Hippocampal formation (tissue), 2 donors: ENCODE results near the gene CCM2L.

ENCODE experiments used
- DNase-seq, 2 donors: peaks; one replicate each; lab custom pipeline; 2025; lab: John Stamatoyannopoulos, UW

Gene CCM2L

GRCh38 chr20:31992086-31992485, 18.2 kb upstream of the CCM2L start:
- DNase-seq: no peak

DNA sequence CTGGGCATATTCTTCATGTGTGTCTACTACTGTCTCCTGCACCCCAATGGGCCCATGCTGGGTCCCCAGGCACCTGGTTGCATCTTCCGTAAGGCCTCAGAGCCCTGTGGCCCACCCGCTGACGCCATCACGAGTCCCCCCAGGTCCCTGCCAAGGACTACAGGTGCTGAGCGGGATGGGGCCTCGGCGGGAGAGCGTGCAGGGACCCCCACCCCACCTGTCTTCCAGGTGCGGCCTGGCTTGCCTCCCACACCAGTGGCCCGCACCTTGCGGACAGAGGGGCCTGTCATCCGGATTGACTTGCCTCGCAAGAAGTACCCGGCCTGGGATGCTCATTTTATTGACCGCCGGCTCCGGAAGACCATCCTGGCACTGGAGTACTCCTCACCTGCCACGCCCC, 13.2 kb upstream of the CCM2L start:
- no peak for DNase-seq

DNA sequence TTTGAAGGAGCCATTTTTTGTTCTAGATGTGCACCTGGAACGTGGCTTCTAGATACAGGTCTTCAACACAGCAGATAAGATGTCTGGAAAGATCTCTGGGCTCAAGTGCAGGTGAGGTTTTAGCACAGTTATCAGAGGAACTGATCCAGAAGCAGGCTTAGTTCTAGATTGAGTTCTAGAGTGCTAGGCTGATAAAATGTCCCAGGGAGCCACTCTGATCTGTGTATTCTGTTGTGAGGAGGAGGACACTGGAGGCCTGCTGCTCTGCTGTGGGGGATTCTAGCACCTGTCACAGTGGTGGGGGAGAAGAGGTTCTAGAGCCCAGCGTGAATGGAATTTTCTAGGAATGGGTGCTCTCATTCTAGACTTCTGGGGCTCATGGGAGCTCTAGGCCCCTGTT, 12.0 kb upstream of the CCM2L start:
- DNase-seq: no peak

- DNase-seq: no peak
These were observed 6.9 kb upstream of the CCM2L start for GRCh38 chr20:32003325-32003724.

- no peak for DNase-seq
These were observed 5.3 kb upstream of the CCM2L start for GRCh38 chr20:32004963-32005362.

DNA sequence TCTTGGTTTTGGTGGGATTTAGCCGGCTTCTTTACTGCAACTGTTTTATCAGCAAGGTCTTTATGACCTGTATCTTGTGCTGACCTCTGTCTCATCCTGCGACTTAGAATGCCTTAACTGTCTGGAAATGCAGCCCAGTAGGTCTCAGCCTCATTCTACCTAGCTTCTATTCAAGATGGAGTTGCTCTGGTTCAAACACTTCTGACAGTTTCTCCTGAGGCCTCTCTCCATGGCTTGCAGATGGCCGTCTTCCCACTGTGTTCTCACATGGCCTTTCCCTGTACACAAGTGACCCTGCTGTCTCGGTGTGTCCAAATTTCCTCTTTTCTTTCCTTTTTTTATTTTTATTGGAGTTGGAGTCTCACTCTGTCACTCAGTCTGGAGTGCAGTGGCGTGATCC, 4.2 kb upstream of the CCM2L start:
- no peak for DNase-seq

DNA sequence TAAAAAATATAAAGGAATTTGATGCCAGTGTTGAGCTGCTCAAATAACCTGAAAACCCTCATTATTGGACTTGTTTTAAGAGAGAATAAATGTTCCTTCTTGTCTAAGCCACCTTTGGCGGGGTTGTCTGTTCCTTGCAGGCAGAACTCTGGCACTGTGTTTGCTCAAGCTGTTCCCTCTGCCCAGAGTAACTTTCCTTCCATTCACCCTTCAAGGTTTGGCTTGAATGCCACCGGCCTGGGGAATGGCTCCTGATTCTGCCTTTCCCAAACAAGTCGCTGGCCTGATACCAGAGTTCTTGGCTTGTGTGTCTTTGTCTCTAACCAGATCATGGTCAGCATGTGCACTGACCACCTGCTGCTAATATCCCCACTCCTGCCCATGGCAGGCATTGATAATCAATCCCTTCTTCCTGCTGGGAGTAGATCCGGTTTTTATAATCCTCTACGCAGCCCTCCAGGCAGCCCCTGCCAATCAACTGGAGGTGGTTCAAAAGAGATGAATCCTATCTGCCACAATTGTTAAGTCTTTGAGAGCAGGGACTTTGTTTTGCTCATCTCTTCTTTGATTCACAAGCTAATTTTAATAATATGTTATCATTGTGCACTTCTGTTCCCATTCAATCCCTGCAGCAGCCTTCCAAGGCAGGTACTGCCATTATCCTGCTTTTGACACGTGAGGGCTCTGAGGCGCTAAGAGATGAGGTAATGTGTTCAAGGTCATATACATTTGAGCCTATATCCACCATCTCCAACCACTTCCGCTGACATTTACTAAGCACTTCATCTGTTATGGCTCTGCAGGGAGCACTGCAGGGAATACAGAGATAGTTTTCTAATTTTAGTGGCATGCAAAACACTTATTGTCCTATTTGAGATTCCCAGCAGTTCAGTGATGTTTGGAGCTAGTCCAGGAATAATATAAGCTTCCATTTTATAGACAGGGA, 3.1 kb upstream of the CCM2L start:
- DNase-seq: no peak

DNA sequence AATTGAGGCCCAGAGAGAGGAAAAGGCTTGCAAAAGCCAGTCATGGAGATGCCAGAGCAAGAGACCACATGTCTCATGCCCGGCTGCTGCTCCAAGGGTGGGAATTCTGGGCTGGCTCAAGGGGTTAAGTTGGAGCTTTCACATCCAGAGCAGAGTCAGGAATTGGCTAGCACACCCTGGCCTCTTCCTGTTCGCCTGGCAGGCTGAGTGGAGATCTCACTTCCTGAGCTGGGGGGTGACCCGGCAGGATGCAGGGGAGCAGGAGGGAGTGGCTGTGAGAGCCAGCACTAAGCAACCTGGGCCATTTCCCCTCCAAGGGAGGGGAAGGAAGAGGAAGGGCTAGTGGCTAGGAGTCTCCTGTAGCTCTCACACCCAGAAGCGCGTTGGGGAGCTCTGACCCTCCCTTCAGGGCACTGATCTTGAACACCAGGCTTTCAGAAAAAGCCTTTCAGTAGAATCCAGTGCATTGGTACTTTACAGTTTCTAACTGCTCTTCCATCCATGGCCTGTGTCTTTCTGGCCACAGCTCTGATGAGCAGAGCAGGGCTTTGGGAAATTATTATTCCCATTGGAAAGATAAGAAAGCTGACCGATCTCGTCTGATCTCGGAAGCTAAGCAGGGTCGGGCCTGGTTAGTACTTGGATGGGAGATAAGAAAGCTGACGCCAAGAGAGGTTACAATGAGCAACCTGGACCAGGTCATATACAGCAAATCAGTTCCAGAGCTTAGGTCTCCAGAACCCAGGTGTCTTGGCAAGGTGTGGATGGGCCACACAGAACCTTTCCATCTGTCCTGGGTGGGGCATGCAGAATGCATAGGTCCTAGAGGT, 2.2 kb upstream of the CCM2L start:
- no peak for DNase-seq

- DNase-seq: no peak
These were observed 674 bp upstream of the CCM2L start for GRCh38 chr20:32009564-32009963.

DNA sequence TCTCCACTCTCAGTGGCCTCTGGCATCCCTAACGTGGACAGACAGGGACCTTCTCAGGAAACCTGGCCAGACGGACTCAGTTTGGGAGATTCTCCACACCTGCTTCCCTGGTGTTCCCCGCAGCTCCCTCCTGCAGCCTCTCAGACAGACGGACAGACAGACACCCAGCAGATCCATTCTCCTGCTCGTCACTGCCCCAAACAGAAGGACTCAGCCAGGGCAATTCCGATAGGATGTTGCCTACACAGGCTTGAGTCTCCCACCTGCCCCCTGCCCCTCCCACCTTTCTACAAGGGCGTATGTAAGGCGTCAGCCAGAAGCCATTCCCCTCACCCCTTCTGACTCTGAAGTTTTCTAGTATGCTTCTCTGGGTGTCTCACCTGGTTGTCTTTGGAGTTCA, 428 bp downstream of the CCM2L start:
- no peak for DNase-seq

GRCh38 chr20:32012159-32012688, 2.0 kb downstream of the CCM2L start:
- DNase-seq: no peak

GRCh38 chr20:32013326-32013725, 3.1 kb downstream of the CCM2L start:
- DNase-seq: no peak

- DNase-seq: no peak
These were observed 7.5 kb downstream of the CCM2L start for GRCh38 chr20:32017711-32018251.

DNA sequence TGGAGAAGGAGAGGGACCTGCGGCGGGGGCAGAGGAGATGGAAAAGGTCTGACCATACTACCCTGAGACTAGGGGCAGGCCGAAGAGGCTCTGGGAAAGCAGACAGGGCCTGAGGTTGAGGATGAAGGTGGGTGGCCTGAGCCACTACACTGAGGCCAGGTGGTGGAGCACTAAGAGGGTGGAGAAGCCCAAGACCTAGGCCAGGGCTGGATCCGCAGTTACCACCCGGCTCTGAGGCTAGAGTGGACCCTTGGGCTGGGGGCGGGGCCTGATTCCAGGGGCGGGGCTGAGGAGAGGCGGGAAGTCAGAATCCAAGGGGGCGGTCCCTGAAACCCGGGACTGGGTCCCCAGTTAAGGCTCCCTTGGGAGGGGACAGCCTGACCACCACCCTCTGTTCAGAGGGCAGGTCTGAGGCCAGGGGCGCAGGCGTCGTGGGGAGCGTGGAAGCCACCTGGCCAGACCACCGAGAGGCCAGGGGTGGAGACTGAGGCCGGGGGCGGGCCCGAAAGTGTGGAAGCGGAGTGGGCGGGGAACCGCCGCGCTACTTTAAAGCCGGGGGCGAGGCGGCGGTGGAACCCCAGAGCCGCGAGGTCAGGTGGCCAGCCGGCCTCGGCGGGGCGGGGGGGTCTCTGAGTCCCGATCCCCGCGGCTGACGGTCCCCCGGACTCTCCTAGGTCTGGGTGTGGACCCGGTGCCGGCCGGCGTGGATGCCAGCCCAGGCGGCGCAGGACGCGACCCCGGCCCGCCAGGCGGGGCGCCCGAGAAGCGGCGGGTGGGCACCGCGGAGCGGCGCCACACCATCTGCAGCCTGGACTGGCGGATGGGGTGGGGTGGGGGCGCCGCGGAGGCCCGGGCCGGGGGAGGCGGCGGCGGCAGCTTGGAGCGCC, 8.3 kb downstream of the CCM2L start:
- no peak for DNase-seq

- no peak for DNase-seq
These were observed 8.9 kb downstream of the CCM2L start for GRCh38 chr20:32019156-32019510.

GRCh38 chr20:32019563-32020463, 9.6 kb downstream of the CCM2L start:
- no peak for DNase-seq

DNA sequence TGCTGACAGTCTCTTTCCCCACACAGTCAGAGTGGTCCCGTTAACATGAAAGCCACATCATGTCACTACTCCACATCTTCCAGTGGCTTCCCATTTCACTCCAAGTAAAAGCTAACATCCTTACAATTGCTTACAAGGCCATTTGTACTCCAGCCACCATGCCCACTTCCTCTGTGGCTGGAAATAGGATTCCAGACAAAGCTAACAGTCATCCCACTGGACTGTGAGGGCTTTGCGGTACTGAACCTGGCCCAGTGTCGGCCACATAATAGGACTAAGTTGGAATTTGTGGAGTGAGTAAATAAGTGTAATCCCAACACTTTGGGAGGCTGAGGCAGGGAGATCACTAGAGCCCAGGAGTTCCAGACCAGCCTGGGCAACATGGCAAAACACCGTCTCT, 10.9 kb downstream of the CCM2L start:
- DNase-seq: no peak

DNA sequence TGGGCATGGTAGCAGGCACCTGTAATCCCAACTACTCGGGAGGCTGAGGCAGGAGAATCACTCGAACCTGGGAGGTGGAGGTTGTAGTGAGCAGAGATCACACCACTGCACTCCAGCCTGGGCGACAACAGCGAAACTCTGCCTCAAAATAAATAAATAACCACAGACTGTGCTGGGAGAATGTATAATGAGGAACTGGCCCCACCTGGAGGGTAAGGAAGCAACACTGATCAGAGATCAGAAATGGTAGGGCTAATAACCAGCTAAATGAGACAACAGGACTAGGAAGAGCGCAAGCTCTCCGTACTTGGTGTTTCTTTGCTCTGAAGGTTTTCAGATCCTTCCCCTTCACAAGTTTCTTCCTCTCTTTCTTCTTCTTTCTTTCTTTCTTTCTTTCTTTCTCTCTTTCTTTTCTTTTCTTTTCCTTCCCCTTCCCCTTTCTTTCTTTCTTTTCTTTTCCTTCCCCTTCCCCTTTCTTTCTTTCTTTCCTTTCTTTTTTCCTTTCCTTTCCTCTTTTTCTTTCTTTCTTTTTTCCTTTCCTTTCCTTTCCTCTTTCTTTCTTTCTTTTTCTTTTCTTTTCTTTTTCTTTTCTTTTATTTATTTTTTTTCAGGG, 14.6 kb downstream of the CCM2L start:
- no peak for DNase-seq

DNA sequence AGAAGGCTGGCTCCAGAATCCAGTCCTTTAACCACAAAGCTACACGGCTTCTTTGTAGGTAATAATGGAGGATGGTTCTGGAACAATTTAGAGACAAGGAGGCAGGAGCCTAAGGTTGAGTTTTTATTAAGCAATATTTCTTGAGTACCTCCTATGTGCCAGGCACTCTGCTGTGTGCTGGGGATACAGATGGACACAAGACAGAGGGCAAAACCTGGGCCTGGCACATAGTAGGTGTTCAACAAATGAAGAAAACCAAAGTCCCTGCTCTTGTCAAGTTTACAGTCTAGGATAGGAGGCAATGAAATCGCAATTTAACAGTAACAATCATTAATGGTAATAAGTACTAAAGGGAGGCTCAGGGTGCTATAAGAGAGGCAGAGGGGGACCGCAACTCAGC, 17.4 kb downstream of the CCM2L start:
- DNase-seq: no peak
